GM12878 (cell line): Measurements from ENCODE around the gene NACA. TPM values are rescaled to one million over a fixed set of nuclear protein-coding genes. Genes with fewer than 3 reads are reported as not detected.

Experiments
- polyA plus RNA-seq, 11 experiments: library from polyadenylated mRNA; depleted of rRNA in 4 of 11; unstranded in 6 of 11; stranded (reverse) in 5 of 11; fragments of >200 nt; fragmentation: Nextera tagmentation in 4 of 11; fragmentation: Illumina TruSeq in 1 of 11; extraction: Ambion mirVana in 4 of 11; extraction: Trizol in 1 of 11; gene quantifications; 1 replicate in 1 of 11; 2 replicates in 10 of 11; pipeline versions ENCODE4 v1.2.1 to v1.2.3, GENCODE V29; 2011 to 2016; ENCODE audit warnings: inconsistent platforms in 2 of 11, missing spikeins in 2 of 11, low read depth in 1 of 11
- small RNA-seq: library from RNA; depleted of rRNA; stranded (forward); fragments of <200 nt; gene quantifications from one replicate; pipeline ENCODE3, GENCODE V24; 2014
- total RNA-seq, 4 experiments: library from RNA; depleted of rRNA in 3 of 4; stranded (reverse); fragments of >200 nt in 3 of 4; fragmentation: Illumina TruSeq in 1 of 4; extraction: Trizol in 1 of 4; gene quantifications; 2 replicates each; pipeline versions ENCODE4 v1.2.1 to v1.2.3, GENCODE V29; 2013 to 2021

Gene NACA
- total and polyA plus RNA-seq, 10 of the 15 experiments (the other 5 are each of a cell fraction or from before 2014, with no cell fraction given): 1,181 to 2,782 (median 1,905) TPM

Small RNAs within 50 kb of the gene (small RNA-seq; reads per million reads assigned to genes)
- not detected for gene RN7SL809P

Other genes with a start within 250 kb of the NACA start
Only the 7 nearest of the 9 such genes appear.
- gene RBMS2, start 203.5 kb downstream of the NACA start, total RNA-seq (2014; rRNA removed): 1.5 and 1.6 TPM in 2 replicates
- 2.1 and 2.2 TPM in 2 replicates for gene RBMS2, start 203.5 kb downstream of the NACA start, total RNA-seq (2014; rRNA removed; fragmentation: Illumina TruSeq; extraction: Trizol)
- gene RBMS2, start 203.5 kb downstream of the NACA start, total RNA-seq (2021): 7.1 and 7.2 TPM in 2 replicates
- gene RBMS2, start 203.5 kb downstream of the NACA start, polyA plus RNA-seq (2011; rRNA removed): 0.40 and 0.56 TPM in 2 replicates
- 5.6 and 6.0 TPM in 2 replicates for gene RBMS2, start 203.5 kb downstream of the NACA start, polyA plus RNA-seq (2014; fragmentation: Illumina TruSeq; extraction: Trizol)
- 1 to 10 TPM in 1 of 2 experiments, under 1 TPM in 1; 0.90 to 1.1 TPM for gene RBMS2, start 203.5 kb downstream of the NACA start, polyA plus RNA-seq (2014; fragmentation: Nextera tagmentation; extraction: Ambion mirVana)
- gene RBMS2, start 203.5 kb downstream of the NACA start, polyA plus RNA-seq (2014; rRNA removed): 3.1 and 3.9 TPM in 2 replicates
- gene RBMS2, start 203.5 kb downstream of the NACA start, polyA plus RNA-seq (2016; fragmentation: Nextera tagmentation; extraction: Ambion mirVana): 1 to 10 TPM; 2.7 to 3.2 TPM
- gene BAZ2A, start 95.0 kb downstream of the NACA start, total RNA-seq (2014; rRNA removed): 27.4 and 29.5 TPM in 2 replicates
- 15.0 and 15.8 TPM in 2 replicates for gene BAZ2A, start 95.0 kb downstream of the NACA start, total RNA-seq (2014; rRNA removed; fragmentation: Illumina TruSeq; extraction: Trizol)
- 70.1 and 74.9 TPM in 2 replicates for gene BAZ2A, start 95.0 kb downstream of the NACA start, total RNA-seq (2021)
- gene BAZ2A, start 95.0 kb downstream of the NACA start, polyA plus RNA-seq (2011; rRNA removed): 44.5 and 90.2 TPM in 2 replicates
- gene BAZ2A, start 95.0 kb downstream of the NACA start, polyA plus RNA-seq (2014; fragmentation: Illumina TruSeq; extraction: Trizol): 69.6 and 93.4 TPM in 2 replicates
- 10 to 100 TPM in 1 of 2 experiments, 1 to 10 TPM in 1; 4.8 to 14.6 TPM for gene BAZ2A, start 95.0 kb downstream of the NACA start, polyA plus RNA-seq (2014; fragmentation: Nextera tagmentation; extraction: Ambion mirVana)
- 49.4 and 55.9 TPM in 2 replicates for gene BAZ2A, start 95.0 kb downstream of the NACA start, polyA plus RNA-seq (2014; rRNA removed)
- 10 to 100 TPM; 23.0 to 30.4 TPM for gene BAZ2A, start 95.0 kb downstream of the NACA start, polyA plus RNA-seq (2016; fragmentation: Nextera tagmentation; extraction: Ambion mirVana)
- 783 and 784 TPM in 2 replicates for gene ATP5F1B, start 79.3 kb downstream of the NACA start, total RNA-seq (2014; rRNA removed)
- gene ATP5F1B, start 79.3 kb downstream of the NACA start, total RNA-seq (2014; rRNA removed; fragmentation: Illumina TruSeq; extraction: Trizol): 665 and 686 TPM in 2 replicates
- 885 and 921 TPM in 2 replicates for gene ATP5F1B, start 79.3 kb downstream of the NACA start, total RNA-seq (2021)
- gene ATP5F1B, start 79.3 kb downstream of the NACA start, polyA plus RNA-seq (2011; rRNA removed): 1,766 and 1,795 TPM in 2 replicates
- gene ATP5F1B, start 79.3 kb downstream of the NACA start, polyA plus RNA-seq (2014; fragmentation: Illumina TruSeq; extraction: Trizol): 1,076 and 1,335 TPM in 2 replicates
- 1,000 to 10,000 TPM in 1 of 2 experiments, 100 to 1,000 TPM in 1; 671 to 1,479 TPM for gene ATP5F1B, start 79.3 kb downstream of the NACA start, polyA plus RNA-seq (2014; fragmentation: Nextera tagmentation; extraction: Ambion mirVana)
- 985 and 1,003 TPM in 2 replicates for gene ATP5F1B, start 79.3 kb downstream of the NACA start, polyA plus RNA-seq (2014; rRNA removed)
- gene ATP5F1B, start 79.3 kb downstream of the NACA start, polyA plus RNA-seq (2016; fragmentation: Nextera tagmentation; extraction: Ambion mirVana): 1,000 to 10,000 TPM; 1,765 to 1,908 TPM
- gene PTGES3, start 37.0 kb downstream of the NACA start, total RNA-seq (2014; rRNA removed): 128 and 136 TPM in 2 replicates
- gene PTGES3, start 37.0 kb downstream of the NACA start, total RNA-seq (2014; rRNA removed; fragmentation: Illumina TruSeq; extraction: Trizol): 160 and 164 TPM in 2 replicates
- gene PTGES3, start 37.0 kb downstream of the NACA start, total RNA-seq (2021): 262 and 263 TPM in 2 replicates
- gene PTGES3, start 37.0 kb downstream of the NACA start, polyA plus RNA-seq (2011; rRNA removed): 143 and 208 TPM in 2 replicates
- gene PTGES3, start 37.0 kb downstream of the NACA start, polyA plus RNA-seq (2014; fragmentation: Illumina TruSeq; extraction: Trizol): 317 and 356 TPM in 2 replicates
- 100 to 1,000 TPM; 117 to 186 TPM for gene PTGES3, start 37.0 kb downstream of the NACA start, polyA plus RNA-seq (2014; fragmentation: Nextera tagmentation; extraction: Ambion mirVana)
- 135 and 154 TPM in 2 replicates for gene PTGES3, start 37.0 kb downstream of the NACA start, polyA plus RNA-seq (2014; rRNA removed)
- gene PTGES3, start 37.0 kb downstream of the NACA start, polyA plus RNA-seq (2016; fragmentation: Nextera tagmentation; extraction: Ambion mirVana): 100 to 1,000 TPM; 509 to 520 TPM
- 27.1 and 40.1 TPM in 2 replicates for gene PRIM1, start 27.0 kb upstream of the NACA start, total RNA-seq (2014; rRNA removed)
- gene PRIM1, start 27.0 kb upstream of the NACA start, total RNA-seq (2014; rRNA removed; fragmentation: Illumina TruSeq; extraction: Trizol): 53.0 and 58.8 TPM in 2 replicates
- gene PRIM1, start 27.0 kb upstream of the NACA start, total RNA-seq (2021): 29.8 and 31.0 TPM in 2 replicates
- gene PRIM1, start 27.0 kb upstream of the NACA start, polyA plus RNA-seq (2011; rRNA removed): 42.1 and 64.4 TPM in 2 replicates
- gene PRIM1, start 27.0 kb upstream of the NACA start, polyA plus RNA-seq (2014; fragmentation: Illumina TruSeq; extraction: Trizol): 59.8 and 71.5 TPM in 2 replicates
- 10 to 100 TPM; 54.0 to 70.6 TPM for gene PRIM1, start 27.0 kb upstream of the NACA start, polyA plus RNA-seq (2014; fragmentation: Nextera tagmentation; extraction: Ambion mirVana)
- 25.8 and 35.2 TPM in 2 replicates for gene PRIM1, start 27.0 kb upstream of the NACA start, polyA plus RNA-seq (2014; rRNA removed)
- 10 to 100 TPM; 57.5 to 59.7 TPM for gene PRIM1, start 27.0 kb upstream of the NACA start, polyA plus RNA-seq (2016; fragmentation: Nextera tagmentation; extraction: Ambion mirVana)
- 0.90 and 1.6 TPM in 2 replicates for gene HSD17B6, start 38.0 kb upstream of the NACA start, total RNA-seq (2014; rRNA removed)
- gene HSD17B6, start 38.0 kb upstream of the NACA start, total RNA-seq (2014; rRNA removed; fragmentation: Illumina TruSeq; extraction: Trizol): 1.6 and 2.1 TPM in 2 replicates
- gene HSD17B6, start 38.0 kb upstream of the NACA start, total RNA-seq (2021): 2.1 and 3.2 TPM in 2 replicates
- gene HSD17B6, start 38.0 kb upstream of the NACA start, polyA plus RNA-seq (2011; rRNA removed): 0.91 and 0.98 TPM in 2 replicates
- gene HSD17B6, start 38.0 kb upstream of the NACA start, polyA plus RNA-seq (2014; fragmentation: Illumina TruSeq; extraction: Trizol): 1.5 and 2.4 TPM in 2 replicates
- 1 to 10 TPM; 2.0 to 2.1 TPM for gene HSD17B6, start 38.0 kb upstream of the NACA start, polyA plus RNA-seq (2014; fragmentation: Nextera tagmentation; extraction: Ambion mirVana)
- 0.99 and 1.2 TPM in 2 replicates for gene HSD17B6, start 38.0 kb upstream of the NACA start, polyA plus RNA-seq (2014; rRNA removed)
- gene HSD17B6, start 38.0 kb upstream of the NACA start, polyA plus RNA-seq (2016; fragmentation: Nextera tagmentation; extraction: Ambion mirVana): 1 to 10 TPM; 1.9 to 2.2 TPM
- not detected in 2 replicates for gene SDR9C7, start 209.1 kb upstream of the NACA start, total RNA-seq (2014; rRNA removed)
- gene SDR9C7, start 209.1 kb upstream of the NACA start, total RNA-seq (2014; rRNA removed; fragmentation: Illumina TruSeq; extraction: Trizol): not detected in 2 replicates
- not detected in 2 replicates for gene SDR9C7, start 209.1 kb upstream of the NACA start, total RNA-seq (2021)
- gene SDR9C7, start 209.1 kb upstream of the NACA start, polyA plus RNA-seq (2011; rRNA removed): 0.06 TPM in 1 of 2 replicates, not detected in the other
- gene SDR9C7, start 209.1 kb upstream of the NACA start, polyA plus RNA-seq (2014; fragmentation: Illumina TruSeq; extraction: Trizol): not detected in 2 replicates
- not detected for gene SDR9C7, start 209.1 kb upstream of the NACA start, polyA plus RNA-seq (2014; fragmentation: Nextera tagmentation; extraction: Ambion mirVana)
- gene SDR9C7, start 209.1 kb upstream of the NACA start, polyA plus RNA-seq (2014; rRNA removed): 0.04 TPM in 1 of 2 replicates, not detected in the other
- gene SDR9C7, start 209.1 kb upstream of the NACA start, polyA plus RNA-seq (2016; fragmentation: Nextera tagmentation; extraction: Ambion mirVana): not detected